HUES6 (cell line): ENCODE measurements around the gene MFSD6.

Source experiments
- H3K27ac ChIP-seq: 2 replicates; pipeline ENCODE4 v1.7.0; 2013; ENCODE audit warnings: low read depth, mild to moderate bottlenecking, low read length, inconsistent platforms
- H3K27me3 ChIP-seq: 2 replicates; pipeline ENCODE4 v1.6.1; 2013; ENCODE audit warnings: low read length; ENCODE audit not compliant: control insufficient read depth, insufficient read depth
- H3K36me3 ChIP-seq: 2 replicates; pipeline ENCODE4 v1.6.1; 2013; ENCODE audit warnings: low read length; ENCODE audit not compliant: control insufficient read depth, insufficient read depth
- H3K4me1 ChIP-seq: 2 replicates; pipeline ENCODE4 v1.6.1; 2013; ENCODE audit warnings: low read length; ENCODE audit not compliant: control insufficient read depth, insufficient read depth
- H3K4me3 ChIP-seq: 2 replicates; pipeline ENCODE4 v1.5.1; 2013; ENCODE audit warnings: low read depth, low read length
- H3K9ac ChIP-seq: one replicate; pipeline ENCODE4 v1.6.1; 2013; ENCODE audit warnings: mild to moderate bottlenecking, low read length
- H3K9me3 ChIP-seq: 2 replicates; pipeline ENCODE4 v1.6.1; 2013; ENCODE audit warnings: low read depth, low read length; ENCODE audit not compliant: control insufficient read depth, insufficient read depth

Gene MFSD6

GRCh38 chr2:190440113-190440512 lies 32.0 kb downstream of the MFSD6 start:
- Histone ChIP-seq H3K27me3 (no peaks in the 10 kb centered on the region), H3K27ac (no peak overlapping the region), H3K36me3 (no peaks in the 10 kb centered on the region), H3K4me1 (no peaks in the 10 kb centered on the region; the same call in 1 of the 2 replicates), H3K9me3 (no peaks in the 10 kb centered on the region), H3K4me3 (no peak overlapping the region), H3K9ac (no peak overlapping the region)

- H3K36me3 ChIP-seq: no peaks in the 10 kb centered on the region
- no peak overlapping the region for H3K27ac ChIP-seq
- no peaks in the 10 kb centered on the region for H3K27me3 ChIP-seq
- no peak overlapping the region for H3K4me3 ChIP-seq
- H3K9ac ChIP-seq: no peak overlapping the region
- no peaks in the 10 kb centered on the region; the same call in 1 of the 2 replicates for H3K4me1 ChIP-seq
- H3K9me3 ChIP-seq: no peaks in the 10 kb centered on the region
Observed at GRCh38 chr2:190441564-190441963, 33.4 kb downstream of the MFSD6 start.

GRCh38 chr2:190443055-190443454 lies 34.9 kb downstream of the MFSD6 start:
- Histone ChIP-seq H3K4me1 (no peaks in the 10 kb centered on the region; the same call in 1 of the 2 replicates), H3K9ac (no peak overlapping the region), H3K27me3 (no peaks in the 10 kb centered on the region), H3K27ac (no peak overlapping the region), H3K9me3 (no peaks in the 10 kb centered on the region), H3K4me3 (no peak overlapping the region), H3K36me3 (no peaks in the 10 kb centered on the region)

- H3K4me1 ChIP-seq: no peaks in the 10 kb centered on the region; the same call in 1 of the 2 replicates
- no peaks in the 10 kb centered on the region for H3K9me3 ChIP-seq
- H3K9ac ChIP-seq: no peak overlapping the region
Observed at GRCh38 chr2:190443778-190444481, 35.8 kb downstream of the MFSD6 start.

GRCh38 chr2:190444976-190445375 lies 36.8 kb downstream of the MFSD6 start:
- H3K27me3 ChIP-seq: no peaks in the 10 kb centered on the region
- no peak overlapping the region for H3K9ac ChIP-seq
- H3K27ac ChIP-seq: no peak overlapping the region
- no peak overlapping the region for H3K4me3 ChIP-seq
- no peaks in the 10 kb centered on the region for H3K36me3 ChIP-seq
- H3K4me1 ChIP-seq: no peaks in the 10 kb centered on the region; the same call in 1 of the 2 replicates
- H3K9me3 ChIP-seq: no peaks in the 10 kb centered on the region

More at GRCh38 chr2:190443778-190444481, 35.8 kb downstream of the MFSD6 start:
- Histone ChIP-seq H3K4me3 (no peak overlapping the region), H3K36me3 (no peaks in the 10 kb centered on the region), H3K27me3 (no peaks in the 10 kb centered on the region), H3K27ac (no peak overlapping the region)

- Histone ChIP-seq H3K27me3 (no peaks in the 10 kb centered on the region), H3K36me3 (no peaks in the 10 kb centered on the region), H3K9ac (no peak overlapping the region), H3K27ac (no peak overlapping the region), H3K4me3 (no peak overlapping the region), H3K9me3 (no peaks in the 10 kb centered on the region), H3K4me1 (no peaks in the 10 kb centered on the region; the same call in 1 of the 2 replicates)
Observed at GRCh38 chr2:190446193-190446592, 38.0 kb downstream of the MFSD6 start.

GRCh38 chr2:190446750-190447516 lies 38.8 kb downstream of the MFSD6 start:
- Histone ChIP-seq H3K4me3 (no peak overlapping the region), H3K36me3 (no peaks in the 10 kb centered on the region), H3K4me1 (no peaks in the 10 kb centered on the region), H3K9ac (no peak overlapping the region), H3K27me3 (no peaks in the 10 kb centered on the region), H3K9me3 (no peaks in the 10 kb centered on the region), H3K27ac (no peak overlapping the region)

- Histone ChIP-seq H3K4me3 (no peak overlapping the region), H3K27me3 (no peaks in the 10 kb centered on the region), H3K36me3 (no peaks in the 10 kb centered on the region), H3K9me3 (no peaks in the 10 kb centered on the region), H3K9ac (no peak overlapping the region), H3K4me1 (no peaks in the 10 kb centered on the region), H3K27ac (no peak overlapping the region)
Observed at GRCh38 chr2:190447766-190448165, 39.6 kb downstream of the MFSD6 start.

- no peak overlapping the region for H3K4me3 ChIP-seq
- H3K36me3 ChIP-seq: no peaks in the 10 kb centered on the region
- H3K4me1 ChIP-seq: no peaks in the 10 kb centered on the region
- H3K9ac ChIP-seq: no peak overlapping the region
- no peak overlapping the region for H3K27ac ChIP-seq
- H3K9me3 ChIP-seq: no peaks in the 10 kb centered on the region
- no peaks in the 10 kb centered on the region for H3K27me3 ChIP-seq
Observed at GRCh38 chr2:190449925-190450324, 41.8 kb downstream of the MFSD6 start.

- Histone ChIP-seq H3K27ac (no peak overlapping the region), H3K36me3 (no peaks in the 10 kb centered on the region), H3K9ac (no peak overlapping the region), H3K27me3 (no peaks in the 10 kb centered on the region), H3K9me3 (no peaks in the 10 kb centered on the region), H3K4me1 (no peaks in the 10 kb centered on the region), H3K4me3 (no peak overlapping the region)
Observed at GRCh38 chr2:190450363-190450762, 42.2 kb downstream of the MFSD6 start.

GRCh38 chr2:190451561-190452176 lies 43.5 kb downstream of the MFSD6 start:
- Histone ChIP-seq H3K36me3 (no peaks in the 10 kb centered on the region), H3K4me3 (no peak overlapping the region), H3K27me3 (no peaks in the 10 kb centered on the region), H3K4me1 (no peaks in the 10 kb centered on the region), H3K27ac (no peak overlapping the region), H3K9me3 (no peaks in the 10 kb centered on the region), H3K9ac (no peak overlapping the region)
